Caco-2 (cell line): ENCODE results near the gene PCDHGB6. TPM values are rescaled to one million over a fixed set of nuclear protein-coding genes. Genes with fewer than 3 reads are reported as not detected.
A peak's percentile ranks its signal among the peaks of the same experiment; 100 is the strongest.
"Not testable (repeated sequence)": the region's sequence is repeated elsewhere in the genome, so short reads cannot be mapped to it uniquely, and the experiment has no call there.

Source experiments
- Bru-seq: library from RNA; stranded (reverse); fragments of 400-500 nt; gene quantifications from one replicate; lab custom pipeline; 2021; lab: Mats Ljungman, UMichigan
- BruChase-seq, 2 experiments: library from RNA; stranded (reverse); fragments of 400-500 nt; gene quantifications; one replicate each; lab custom pipeline; 2021; lab: Mats Ljungman, UMichigan
- BruUV-seq: library from RNA; stranded (reverse); fragments of 400-500 nt; replicated peaks from 2 replicates; lab custom pipeline; 2021; lab: Mats Ljungman, UMichigan
- CTCF ChIA-PET: fragments of 300-600 bp; sonication (Branson Sonifier 250); formaldehyde crosslinking; loops from one replicate; lab custom pipeline; 2022; ENCODE audit warnings: antibody characterized with exemption; lab: Charles Lee
- POLR2A ChIA-PET: fragments of 300-600 bp; sonication (Branson Sonifier 250); formaldehyde crosslinking; loops from one replicate; lab custom pipeline; 2022; ENCODE audit warnings: antibody characterized with exemption; lab: Charles Lee
- DNase-seq, 2 experiments: peaks; one replicate each; pipeline versions ENCODE4 v3.0.0 to v3.0.0-alpha.2; 2020 to 2022
- H3K27me3 ChIP-seq: replicated peaks from 2 replicates; pipeline ENCODE4 v1.6.0; 2011; ENCODE audit warnings: low read length; ENCODE audit not compliant: control insufficient read depth, insufficient read depth
- H3K36me3 ChIP-seq: 2 replicates; pipeline ENCODE4 v1.5.1; 2011; ENCODE audit warnings: low read length; ENCODE audit not compliant: control insufficient read depth, insufficient read depth
- H3K4me1 ChIP-seq: fragments of 250-450 bp; sonication (Bioruptor Pico); 2 replicates; pipeline ENCODE4 v1.5.1; 2020; ENCODE audit warnings: mild to moderate bottlenecking
- H3K4me3 ChIP-seq: 2 replicates; pipeline ENCODE4 v1.5.1; 2011; ENCODE audit warnings: low read depth, mild to moderate bottlenecking, control low read depth, low read length
- H3K9me3 ChIP-seq: fragments of 250-450 bp; sonication (Bioruptor Pico); 2 replicates; pipeline ENCODE4 v1.5.1; 2020; ENCODE audit warnings: mild to moderate bottlenecking, moderate library complexity
- H3K27ac Mint-ChIP-seq: one replicate; pipeline ENCODE4 v1.8.0; 2022; ENCODE audit warnings: mixed read lengths; ENCODE audit not compliant: unreplicated experiment
- H3K27me3 Mint-ChIP-seq: one replicate; pipeline ENCODE4 v1.8.0; 2022; ENCODE audit warnings: mixed read lengths; ENCODE audit not compliant: insufficient read depth, unreplicated experiment
- H3K36me3 Mint-ChIP-seq: one replicate; pipeline ENCODE4 v1.8.0; 2022; ENCODE audit warnings: mild to moderate bottlenecking, mixed read lengths; ENCODE audit not compliant: insufficient read depth, unreplicated experiment
- H3K4me1 Mint-ChIP-seq: one replicate; pipeline ENCODE4 v1.8.0; 2022; ENCODE audit warnings: low read depth, mixed read lengths; ENCODE audit not compliant: unreplicated experiment
- H3K4me3 Mint-ChIP-seq: one replicate; pipeline ENCODE4 v1.8.0; 2022; ENCODE audit warnings: mild to moderate bottlenecking, moderate library complexity, mixed read lengths; ENCODE audit not compliant: unreplicated experiment
- H3K9me3 Mint-ChIP-seq: one replicate; pipeline ENCODE4 v1.8.0; 2022; ENCODE audit warnings: mixed read lengths; ENCODE audit not compliant: unreplicated experiment
- intact Hi-C: fragments of 100-400 bp; cut with micrococcal nuclease; formaldehyde crosslinking; loops from one replicate; pipeline ENCODE4 v1.10.0; 2022; ENCODE audit not compliant: unreplicated experiment
- long read RNA-seq: library from polyadenylated mRNA; stranded (forward); transcript quantifications from one replicate; pipeline ENCODE4 v2.0.0, GENCODE V29; 2022
- total RNA-seq: library from RNA; stranded (reverse); gene quantifications from 2 replicates; pipeline ENCODE4 v1.2.3, GENCODE V29; 2022
- TF ChIP-seq, protein P1 (sequence below), 2 experiments: fragments of 200-600 bp in 1 of 2; IDR thresholded peaks; 1 replicate in 1 of 2; 2 replicates in 1 of 2; pipeline versions ENCODE4 v1.5.1 to v1.8.0; 2011 to 2022; ENCODE audit warnings: antibody characterized with exemption in 1 of 2, control low read depth in 1 of 2, inconsistent platforms in 1 of 2, low read depth in 1 of 2, low read length in 1 of 2, mild to moderate bottlenecking in 1 of 2, moderate library complexity in 1 of 2; ENCODE audit not compliant: insufficient read depth in 1 of 2, severe bottlenecking in 1 of 2, unreplicated experiment in 1 of 2

The PCDHGB6 gene
- 2.5 and 2.8 TPM in 2 replicates for total RNA-seq
- percentile 59 among the genes with signal in this experiment for Bru-seq, nascent RNA
- BruChase-seq, experiment 1, labeled RNA remaining after a 2-hour chase = percentile 72 among the genes with signal in this experiment
- BruChase-seq, experiment 2, labeled RNA remaining after a 6-hour chase = percentile 68 among the genes with signal in this experiment
- long read RNA-seq = 0 reads

DNA sequence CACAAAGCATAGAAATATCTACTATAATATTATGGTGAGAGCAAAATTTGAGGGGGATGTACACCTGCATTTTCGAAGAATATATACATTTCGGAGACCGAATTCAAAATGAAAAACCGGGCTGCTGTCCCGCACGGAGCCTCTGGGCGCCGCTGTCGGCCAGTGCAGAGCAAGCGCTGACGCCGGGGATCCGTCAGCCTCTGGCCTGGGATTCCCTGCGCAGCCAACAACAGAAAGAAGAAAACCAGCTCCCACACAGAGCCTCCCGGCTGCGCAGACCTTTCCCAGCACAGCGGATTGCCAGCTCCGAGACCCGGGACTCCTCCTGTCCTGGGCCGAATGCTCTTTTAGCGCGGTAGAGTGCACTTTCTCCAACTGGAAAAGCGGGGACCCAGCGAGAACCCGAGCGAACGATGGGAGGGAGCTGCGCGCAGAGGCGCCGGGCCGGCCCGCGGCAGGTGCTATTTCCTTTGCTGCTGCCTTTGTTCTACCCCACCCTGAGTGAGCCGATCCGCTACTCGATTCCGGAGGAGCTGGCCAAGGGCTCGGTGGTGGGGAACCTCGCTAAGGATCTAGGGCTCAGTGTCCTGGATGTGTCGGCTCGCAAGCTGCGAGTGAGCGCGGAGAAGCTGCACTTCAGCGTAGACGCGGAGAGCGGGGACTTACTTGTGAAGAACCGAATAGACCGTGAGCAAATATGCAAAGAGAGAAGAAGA is at the start of gene PCDHGB6:
PCDHGB6 (plus strand) TSS at position 232 of the 716 bp plus-strand sequence; CDS start at position 414, 182 bp downstream.
- H3K27ac Mint-ChIP-seq, H3K27me3 ChIP-seq, H3K36me3 ChIP-seq, H3K9me3 ChIP-seq, H3K4me3 ChIP-seq, H3K27me3 Mint-ChIP-seq, H3K4me1 Mint-ChIP-seq, BruUV-seq, intact Hi-C loops, H3K4me3 Mint-ChIP-seq, POLR2A ChIA-PET, DNase-seq, H3K4me1 ChIP-seq: not testable (repeated sequence)
- Mint-ChIP-seq H3K9me3 (peaks cover 19% of the 10 kb centered on the region), H3K36me3 (peaks cover 14% of the 10 kb centered on the region)
- CTCF ChIA-PET = interaction anchor here (1.3 kb wide), 1 partner anchor 156 kb away, joined by 5 read pairs; no protein-coding TSS in a partner anchor
- TF ChIP-seq, protein P1, sequence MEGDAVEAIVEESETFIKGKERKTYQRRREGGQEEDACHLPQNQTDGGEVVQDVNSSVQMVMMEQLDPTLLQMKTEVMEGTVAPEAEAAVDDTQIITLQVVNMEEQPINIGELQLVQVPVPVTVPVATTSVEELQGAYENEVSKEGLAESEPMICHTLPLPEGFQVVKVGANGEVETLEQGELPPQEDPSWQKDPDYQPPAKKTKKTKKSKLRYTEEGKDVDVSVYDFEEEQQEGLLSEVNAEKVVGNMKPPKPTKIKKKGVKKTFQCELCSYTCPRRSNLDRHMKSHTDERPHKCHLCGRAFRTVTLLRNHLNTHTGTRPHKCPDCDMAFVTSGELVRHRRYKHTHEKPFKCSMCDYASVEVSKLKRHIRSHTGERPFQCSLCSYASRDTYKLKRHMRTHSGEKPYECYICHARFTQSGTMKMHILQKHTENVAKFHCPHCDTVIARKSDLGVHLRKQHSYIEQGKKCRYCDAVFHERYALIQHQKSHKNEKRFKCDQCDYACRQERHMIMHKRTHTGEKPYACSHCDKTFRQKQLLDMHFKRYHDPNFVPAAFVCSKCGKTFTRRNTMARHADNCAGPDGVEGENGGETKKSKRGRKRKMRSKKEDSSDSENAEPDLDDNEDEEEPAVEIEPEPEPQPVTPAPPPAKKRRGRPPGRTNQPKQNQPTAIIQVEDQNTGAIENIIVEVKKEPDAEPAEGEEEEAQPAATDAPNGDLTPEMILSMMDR (IDR thresholded peaks at IDR 0.05; ENCODE audit: insufficient read depth in 1 of 2, low read depth in 1 of 2, low read length in 1 of 2, severe bottlenecking in 1 of 2, unreplicated experiment in 1 of 2) = peak in 1 of 2 experiments; percentile 12

DNA sequence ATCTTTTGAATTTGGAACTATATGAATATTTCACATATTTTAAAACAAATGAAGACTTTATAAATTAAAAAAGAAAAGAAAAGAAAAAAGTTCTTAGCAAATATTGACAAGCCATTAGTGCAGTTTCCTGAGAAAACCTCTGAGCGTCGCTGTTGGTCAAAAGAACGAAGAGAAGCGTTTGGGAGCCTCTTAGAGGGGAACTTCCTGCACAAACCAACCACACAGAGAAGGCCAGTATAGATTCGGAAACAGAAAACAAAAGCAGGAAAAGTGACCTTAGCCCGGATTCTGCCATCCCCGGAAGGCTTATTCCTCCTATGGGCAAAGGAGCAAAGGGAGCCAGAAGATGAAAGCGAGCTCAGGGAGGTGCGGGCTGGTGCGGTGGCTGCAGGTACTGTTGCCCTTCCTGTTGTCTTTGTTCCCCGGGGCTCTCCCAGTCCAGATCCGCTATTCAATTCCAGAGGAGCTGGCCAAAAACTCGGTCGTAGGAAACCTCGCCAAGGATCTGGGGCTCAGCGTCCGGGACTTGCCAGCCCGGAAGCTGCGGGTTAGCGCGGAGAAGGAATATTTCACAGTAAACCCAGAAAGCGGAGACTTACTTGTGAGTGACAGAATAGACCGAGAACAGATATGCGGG is 47.9 kb upstream of the PCDHGB6 start, which contains the start of gene PCDHGB2:
PCDHGB2 (plus strand) TSS at position 205 of the 637 bp plus-strand sequence; CDS start at position 347, 142 bp downstream.
- ChIA-PET CTCF (no interaction called here), POLR2A (no interaction called here)
- TF ChIP-seq, protein P1 (IDR thresholded peaks at IDR 0.05; ENCODE audit: insufficient read depth in 1 of 2, low read depth in 1 of 2, low read length in 1 of 2, severe bottlenecking in 1 of 2, unreplicated experiment in 1 of 2) = peak; percentile 40 to 47
- Mint-ChIP-seq H3K9me3 (peaks cover 21% of the 10 kb centered on the region), H3K27me3 (no peaks in the 10 kb centered on the region), H3K4me1 (no peaks in the 10 kb centered on the region), H3K27ac (peak within 1 kb of the TSS; percentile 31), H3K36me3 (no peaks in the 10 kb centered on the region), H3K4me3 (peak within 1 kb of the TSS; percentile 36)
- DNase-seq = peak in 1 of 2 experiments; percentile 15
- Histone ChIP-seq H3K4me1 (no peaks in the 10 kb centered on the region), H3K4me3 (no peak within 1 kb of the TSS), H3K27me3 (no peaks in the 10 kb centered on the region), H3K36me3 (no peaks in the 10 kb centered on the region), H3K9me3 (no peaks in the 10 kb centered on the region; the same call in 1 of the 2 replicates)
- intact Hi-C loops = loop anchor here (1.0 to 2.0 kb wide), 3 partner anchors 33 to 205 kb away; no protein-coding TSS in a partner anchor
- BruUV-seq = TSS peak; percentile 44

- Histone ChIP-seq H3K4me1 (no peaks in the 10 kb centered on the region), H3K27me3 (no peaks in the 10 kb centered on the region), H3K36me3 (no peaks in the 10 kb centered on the region), H3K4me3 (no peak overlapping the region), H3K9me3 (no peaks in the 10 kb centered on the region)
- no peaks in the 10 kb centered on the region for H3K4me1 Mint-ChIP-seq
- DNase-seq = no peak
- intact Hi-C loops = no loop called here
- H3K4me3 Mint-ChIP-seq = no peak overlapping the region
- H3K27ac Mint-ChIP-seq = no peak overlapping the region
- no peaks in the 10 kb centered on the region for H3K27me3 Mint-ChIP-seq
- POLR2A ChIA-PET = no interaction called here
- TF ChIP-seq, protein P1 (IDR thresholded peaks at IDR 0.05; ENCODE audit: insufficient read depth in 1 of 2, low read depth in 1 of 2, low read length in 1 of 2, severe bottlenecking in 1 of 2, unreplicated experiment in 1 of 2) = no peak
- H3K9me3 Mint-ChIP-seq = peaks cover 28% of the 10 kb centered on the region
- H3K36me3 Mint-ChIP-seq = no peaks in the 10 kb centered on the region
- CTCF ChIA-PET = no interaction called here
- no TSS peak for BruUV-seq
Observed at GRCh38 chr5:141360685-141361084, 47.1 kb upstream of the PCDHGB6 start.
